SU-DHL-6 (cell line): Measurements from ENCODE around the gene GOLIM4.

ENCODE experiments used
- EZH2phosphoT487 ChIP-seq: fragments of 200-600 bp; sonication (generic), shearing (Covaris generic); conservative IDR thresholded peaks from 2 replicates; pipeline ENCODE4 v1.6.1; 2018; ENCODE audit warnings: mild to moderate bottlenecking, antibody characterized with exemption, low read length, moderate library complexity, mixed read lengths
- TF ChIP-seq, protein P1 (sequence below): fragments of 200-600 bp; sonication (generic); IDR thresholded peaks from one replicate; pipeline ENCODE4 v1.5.1; 2017; ENCODE audit warnings: antibody characterized with exemption, mild to moderate bottlenecking, low read length, moderate library complexity; ENCODE audit not compliant: insufficient read depth, poor library complexity, severe bottlenecking

GRCh38 chr3:167967257-167968036 lies 128.3 kb downstream of the GOLIM4 start:
- TF ChIP-seq, protein P1, sequence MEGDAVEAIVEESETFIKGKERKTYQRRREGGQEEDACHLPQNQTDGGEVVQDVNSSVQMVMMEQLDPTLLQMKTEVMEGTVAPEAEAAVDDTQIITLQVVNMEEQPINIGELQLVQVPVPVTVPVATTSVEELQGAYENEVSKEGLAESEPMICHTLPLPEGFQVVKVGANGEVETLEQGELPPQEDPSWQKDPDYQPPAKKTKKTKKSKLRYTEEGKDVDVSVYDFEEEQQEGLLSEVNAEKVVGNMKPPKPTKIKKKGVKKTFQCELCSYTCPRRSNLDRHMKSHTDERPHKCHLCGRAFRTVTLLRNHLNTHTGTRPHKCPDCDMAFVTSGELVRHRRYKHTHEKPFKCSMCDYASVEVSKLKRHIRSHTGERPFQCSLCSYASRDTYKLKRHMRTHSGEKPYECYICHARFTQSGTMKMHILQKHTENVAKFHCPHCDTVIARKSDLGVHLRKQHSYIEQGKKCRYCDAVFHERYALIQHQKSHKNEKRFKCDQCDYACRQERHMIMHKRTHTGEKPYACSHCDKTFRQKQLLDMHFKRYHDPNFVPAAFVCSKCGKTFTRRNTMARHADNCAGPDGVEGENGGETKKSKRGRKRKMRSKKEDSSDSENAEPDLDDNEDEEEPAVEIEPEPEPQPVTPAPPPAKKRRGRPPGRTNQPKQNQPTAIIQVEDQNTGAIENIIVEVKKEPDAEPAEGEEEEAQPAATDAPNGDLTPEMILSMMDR = no peak
- TF ChIP-seq EZH2phosphoT487 = no peak
